Measurements from ENCODE around the gene ISM1.

DNA sequence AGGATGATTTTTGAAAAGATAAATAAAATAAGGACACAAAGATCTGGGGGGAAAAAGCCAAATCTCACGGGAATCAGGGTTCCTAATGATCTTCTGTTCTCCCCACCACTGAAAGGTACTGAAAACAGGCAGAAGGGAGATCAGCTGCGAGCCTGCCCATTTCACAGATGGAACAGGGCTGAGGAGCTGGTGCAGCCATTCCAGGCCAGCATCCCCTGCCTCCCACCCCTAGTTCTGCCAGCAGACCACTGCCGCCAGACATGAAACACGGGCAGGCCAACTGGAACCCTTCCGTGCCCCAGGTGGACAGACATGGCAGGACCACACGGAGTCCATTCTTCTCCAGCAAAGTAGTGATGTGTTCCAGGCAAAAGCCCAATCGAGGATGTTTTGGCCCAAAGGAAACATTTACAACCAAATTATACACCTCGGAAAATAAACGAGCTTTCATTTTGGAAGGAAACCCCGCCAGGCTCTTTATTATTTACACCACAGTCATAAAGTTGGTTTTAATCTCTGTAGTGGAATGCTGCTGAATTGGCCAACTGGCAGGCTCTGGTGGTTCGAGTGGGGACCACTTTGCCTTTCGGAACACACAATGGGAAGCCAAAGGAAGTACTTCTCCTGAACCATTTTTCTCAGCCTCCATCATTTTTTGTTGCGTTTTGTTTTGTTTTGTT lies 28.2 kb downstream of the ISM1 start:
- no peak for TF ChIP-seq CTCF (IDR thresholded peaks at IDR 0.05; ENCODE audit: insufficient read depth, low read depth, low read length)
- no peak for TF ChIP-seq EZH2 (IDR thresholded peaks at IDR 0.05; ENCODE audit: insufficient read depth, low read length)
